Loucy (cell line): ENCODE results near the gene KRT2.

Experiments used
- H2AFZ ChIP-seq: fragments of 200-600 bp; sonication (generic); 2 replicates; pipeline ENCODE4 v1.6.0; 2016; ENCODE audit warnings: antibody characterized with exemption, mild to moderate bottlenecking, low read length, moderate library complexity
- H3F3A ChIP-seq: fragments of 200-600 bp; 2 replicates; pipeline ENCODE4 v1.6.0; 2016; ENCODE audit warnings: antibody characterized with exemption, low read depth, mild to moderate bottlenecking
- H3K27me3 ChIP-seq: fragments of 200-600 bp; sonication (generic); 2 replicates; pipeline ENCODE4 v1.6.1; 2014; ENCODE audit warnings: low read length, mild to moderate bottlenecking; ENCODE audit not compliant: insufficient read depth, poor library complexity, severe bottlenecking
- H3K36me3 ChIP-seq: fragments of 200-600 bp; sonication (generic); 2 replicates; pipeline ENCODE4 v1.6.1; 2016; ENCODE audit warnings: low read length; ENCODE audit not compliant: insufficient read depth
- H3K4me1 ChIP-seq: fragments of 200-600 bp; sonication (generic); 2 replicates; pipeline ENCODE4 v1.5.1; 2014; ENCODE audit warnings: low read length, mild to moderate bottlenecking; ENCODE audit not compliant: insufficient read depth, poor library complexity, severe bottlenecking
- H3K4me2 ChIP-seq: fragments of 200-600 bp; sonication (generic); 2 replicates; pipeline ENCODE4 v1.6.0; 2014; ENCODE audit warnings: antibody characterized with exemption, low read length, low read depth, mild to moderate bottlenecking; ENCODE audit not compliant: poor library complexity, severe bottlenecking
- H3K4me3 ChIP-seq: fragments of 200-600 bp; sonication (generic); 2 replicates; pipeline ENCODE4 v1.5.1; 2014; ENCODE audit warnings: low read length, mild to moderate bottlenecking, mixed read lengths; ENCODE audit not compliant: poor library complexity, severe bottlenecking
- H3K79me2 ChIP-seq: fragments of 200-600 bp; sonication (generic); 2 replicates; pipeline ENCODE4 v1.6.1; 2014; ENCODE audit warnings: low read length; ENCODE audit not compliant: insufficient read depth
- H3K9ac ChIP-seq: fragments of 200-600 bp; sonication (generic); 2 replicates; pipeline ENCODE4 v1.6.0; 2014; ENCODE audit warnings: mild to moderate bottlenecking, low read depth, low read length, moderate library complexity; ENCODE audit not compliant: poor library complexity, severe bottlenecking
- H3K9me2 ChIP-seq: fragments of 200-600 bp; sonication (generic); replicated peaks from 2 replicates; pipeline ENCODE4 v1.6.1; 2016; ENCODE audit warnings: low read depth, low read length, mixed read lengths
- H3K9me3 ChIP-seq: fragments of 200-600 bp; sonication (generic); 2 replicates; pipeline ENCODE4 v1.6.1; 2014; ENCODE audit warnings: mild to moderate bottlenecking, antibody characterized with exemption, low read length, low read depth; ENCODE audit not compliant: insufficient read depth
- H4K20me1 ChIP-seq: fragments of 200-600 bp; sonication (generic); 2 replicates; pipeline ENCODE4 v1.6.0; 2014; ENCODE audit warnings: antibody characterized with exemption, low read length, mild to moderate bottlenecking; ENCODE audit not compliant: insufficient read depth, poor library complexity, severe bottlenecking
- CTCF ChIP-seq: fragments of 200-600 bp; sonication (generic); conservative IDR thresholded peaks from 2 replicates; pipeline ENCODE4 v1.5.1; 2014; ENCODE audit warnings: mild to moderate bottlenecking, antibody characterized with exemption, low read length
- EZH2phosphoT487 ChIP-seq: fragments of 200-600 bp; IDR thresholded peaks from 2 replicates; pipeline ENCODE4 v1.6.1; 2018; ENCODE audit warnings: antibody characterized with exemption, mild to moderate bottlenecking, moderate library complexity, borderline replicate concordance

The KRT2 gene

DNA sequence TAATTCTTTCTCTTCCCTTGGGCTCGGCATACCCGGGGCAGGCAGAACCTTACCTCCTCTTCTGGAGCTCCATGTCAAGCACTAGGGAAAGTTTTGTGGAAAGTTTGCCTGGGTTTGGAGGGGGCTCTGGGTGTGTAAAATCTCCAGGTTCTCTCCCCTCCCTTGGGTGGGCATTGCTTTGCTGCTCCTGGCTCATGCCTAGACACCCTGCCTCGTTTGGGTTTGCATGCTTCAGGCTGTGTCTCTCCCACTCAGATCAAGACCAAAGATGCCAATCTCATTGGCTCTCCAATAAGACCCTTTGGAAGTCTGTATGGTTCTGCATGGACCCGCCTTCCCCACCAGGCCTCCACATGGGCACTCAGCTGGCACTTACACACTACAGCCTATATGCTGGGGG lies 6.2 kb upstream of the KRT2 start:
- Histone ChIP-seq H3K27me3 (no peaks in the 10 kb centered on the region), H4K20me1 (no peaks in the 10 kb centered on the region), H3K9me3 (no peaks in the 10 kb centered on the region), H3F3A (no peaks in the 10 kb centered on the region), H3K4me1 (peaks cover 52% of the 10 kb centered on the region), H3K36me3 (no peaks in the 10 kb centered on the region), H3K4me3 (no peak overlapping the region), H3K9me2 (no peaks in the 10 kb centered on the region), H3K4me2 (no peak overlapping the region), H3K79me2 (no peaks in the 10 kb centered on the region), H3K9ac (no peak overlapping the region), H2AFZ (no peak overlapping the region)
- TF ChIP-seq EZH2phosphoT487, result no peak
- no peak for TF ChIP-seq CTCF

DNA sequence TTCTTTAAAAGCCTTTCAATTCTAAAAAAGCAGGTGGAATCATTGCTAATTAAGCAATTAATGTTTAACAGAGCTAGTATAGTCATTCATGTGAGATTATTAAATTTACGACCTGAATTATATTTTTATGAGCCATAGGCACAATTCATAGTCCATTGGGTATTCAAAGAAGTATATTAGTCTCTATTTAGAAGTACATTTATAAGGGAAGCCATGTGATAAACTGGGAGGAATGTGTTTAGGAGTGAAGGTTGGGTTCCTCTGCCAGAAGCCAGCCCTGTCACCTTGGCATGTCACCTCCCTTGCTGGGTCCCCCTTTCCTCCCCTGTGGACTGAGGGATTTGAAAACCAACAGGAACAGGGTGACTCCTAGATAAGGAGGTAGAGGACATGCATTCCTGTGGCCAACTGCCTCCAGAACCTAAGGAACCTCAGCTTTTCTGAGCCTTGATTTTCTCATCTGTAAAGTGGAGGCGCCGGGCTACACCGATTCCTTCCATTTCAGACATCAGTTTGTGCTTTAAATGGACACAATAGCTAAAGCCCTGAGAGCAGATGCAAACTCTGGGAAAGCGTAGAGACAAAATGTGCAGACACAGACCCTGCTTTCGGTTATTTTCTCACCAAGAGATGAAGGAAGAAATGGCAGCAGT lies 5.4 kb upstream of the KRT2 start:
- peaks cover 49% of the 10 kb centered on the region for H3K4me1 ChIP-seq
- no peaks in the 10 kb centered on the region for H3K79me2 ChIP-seq
- no peak overlapping the region for H2AFZ ChIP-seq
- no peaks in the 10 kb centered on the region for H4K20me1 ChIP-seq
- no peaks in the 10 kb centered on the region for H3K9me3 ChIP-seq
- H3F3A ChIP-seq, result no peaks in the 10 kb centered on the region
- H3K4me2 ChIP-seq, result no peak overlapping the region
- H3K4me3 ChIP-seq, result no peak overlapping the region
- H3K27me3 ChIP-seq, result no peaks in the 10 kb centered on the region
- no peak overlapping the region for H3K9ac ChIP-seq
- TF ChIP-seq CTCF (no peak), EZH2phosphoT487 (no peak)
- no peaks in the 10 kb centered on the region for H3K36me3 ChIP-seq
- no peaks in the 10 kb centered on the region for H3K9me2 ChIP-seq

DNA sequence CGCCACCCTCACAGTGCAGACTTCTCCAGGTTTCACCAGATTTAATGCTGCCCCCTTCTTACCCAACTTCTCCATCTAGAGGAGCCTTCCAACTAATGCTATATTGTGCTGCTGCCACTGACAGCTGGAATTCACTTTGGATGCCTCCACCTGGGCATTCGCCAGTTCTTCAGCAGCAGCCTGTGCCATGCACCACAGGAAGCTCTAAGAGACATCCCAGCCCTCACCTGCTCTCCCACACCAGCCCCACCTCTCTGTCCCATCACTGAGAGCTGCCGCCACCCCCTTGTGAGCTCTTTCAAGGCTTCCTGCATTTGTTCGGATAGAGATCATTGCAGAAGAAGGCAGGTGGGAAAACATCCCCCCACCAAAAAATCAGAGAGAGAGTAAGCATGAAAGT lies 4.6 kb upstream of the KRT2 start:
- H3K4me1 ChIP-seq, result peaks cover 41% of the 10 kb centered on the region
- no peak overlapping the region for H3K4me3 ChIP-seq
- no peaks in the 10 kb centered on the region for H4K20me1 ChIP-seq
- H3K36me3 ChIP-seq, result no peaks in the 10 kb centered on the region
- no peaks in the 10 kb centered on the region for H3F3A ChIP-seq
- TF ChIP-seq EZH2phosphoT487 (no peak), CTCF (no peak)
- H3K27me3 ChIP-seq, result no peaks in the 10 kb centered on the region
- H3K79me2 ChIP-seq, result no peaks in the 10 kb centered on the region
- no peak overlapping the region for H2AFZ ChIP-seq
- H3K9me3 ChIP-seq, result no peaks in the 10 kb centered on the region
- H3K9ac ChIP-seq, result no peak overlapping the region
- no peak overlapping the region for H3K4me2 ChIP-seq
- H3K9me2 ChIP-seq, result no peaks in the 10 kb centered on the region
